ENCODE measurements around the gene FMN1.

- TF ChIP-seq, protein P1, sequence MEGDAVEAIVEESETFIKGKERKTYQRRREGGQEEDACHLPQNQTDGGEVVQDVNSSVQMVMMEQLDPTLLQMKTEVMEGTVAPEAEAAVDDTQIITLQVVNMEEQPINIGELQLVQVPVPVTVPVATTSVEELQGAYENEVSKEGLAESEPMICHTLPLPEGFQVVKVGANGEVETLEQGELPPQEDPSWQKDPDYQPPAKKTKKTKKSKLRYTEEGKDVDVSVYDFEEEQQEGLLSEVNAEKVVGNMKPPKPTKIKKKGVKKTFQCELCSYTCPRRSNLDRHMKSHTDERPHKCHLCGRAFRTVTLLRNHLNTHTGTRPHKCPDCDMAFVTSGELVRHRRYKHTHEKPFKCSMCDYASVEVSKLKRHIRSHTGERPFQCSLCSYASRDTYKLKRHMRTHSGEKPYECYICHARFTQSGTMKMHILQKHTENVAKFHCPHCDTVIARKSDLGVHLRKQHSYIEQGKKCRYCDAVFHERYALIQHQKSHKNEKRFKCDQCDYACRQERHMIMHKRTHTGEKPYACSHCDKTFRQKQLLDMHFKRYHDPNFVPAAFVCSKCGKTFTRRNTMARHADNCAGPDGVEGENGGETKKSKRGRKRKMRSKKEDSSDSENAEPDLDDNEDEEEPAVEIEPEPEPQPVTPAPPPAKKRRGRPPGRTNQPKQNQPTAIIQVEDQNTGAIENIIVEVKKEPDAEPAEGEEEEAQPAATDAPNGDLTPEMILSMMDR (IDR thresholded peaks at IDR 0.05 in 4 of 5, conservative IDR thresholded peaks at IDR 0.05 in 1 of 5), result no peak
- TF ChIP-seq POLR2A (IDR thresholded peaks at IDR 0.05), result no peak
Observed at GRCh38 chr15:33211176-33211808, 16.8 kb upstream of the FMN1 start.

All from gastrocnemius medialis (tissue), 4 donors.